GM12865 (cell line): ENCODE results near the gene TNFAIP2.

Experiments
- DNase-seq: peaks from one replicate; pipeline ENCODE4 v3.0.0; 2010; ENCODE audit warnings: low read depth
- H3K4me3 ChIP-seq: 2 replicates; pipeline ENCODE4 v1.5.1; 2011; ENCODE audit warnings: mild to moderate bottlenecking, low read depth, low read length, control low read depth
- CTCF ChIP-seq: IDR thresholded peaks from 2 replicates; pipeline ENCODE4 v1.5.1; 2011; ENCODE audit warnings: low read length, control low read depth, low read depth, inconsistent platforms; ENCODE audit not compliant: insufficient read depth; ENCODE audit errors: missing control alignments

Gene TNFAIP2

DNA sequence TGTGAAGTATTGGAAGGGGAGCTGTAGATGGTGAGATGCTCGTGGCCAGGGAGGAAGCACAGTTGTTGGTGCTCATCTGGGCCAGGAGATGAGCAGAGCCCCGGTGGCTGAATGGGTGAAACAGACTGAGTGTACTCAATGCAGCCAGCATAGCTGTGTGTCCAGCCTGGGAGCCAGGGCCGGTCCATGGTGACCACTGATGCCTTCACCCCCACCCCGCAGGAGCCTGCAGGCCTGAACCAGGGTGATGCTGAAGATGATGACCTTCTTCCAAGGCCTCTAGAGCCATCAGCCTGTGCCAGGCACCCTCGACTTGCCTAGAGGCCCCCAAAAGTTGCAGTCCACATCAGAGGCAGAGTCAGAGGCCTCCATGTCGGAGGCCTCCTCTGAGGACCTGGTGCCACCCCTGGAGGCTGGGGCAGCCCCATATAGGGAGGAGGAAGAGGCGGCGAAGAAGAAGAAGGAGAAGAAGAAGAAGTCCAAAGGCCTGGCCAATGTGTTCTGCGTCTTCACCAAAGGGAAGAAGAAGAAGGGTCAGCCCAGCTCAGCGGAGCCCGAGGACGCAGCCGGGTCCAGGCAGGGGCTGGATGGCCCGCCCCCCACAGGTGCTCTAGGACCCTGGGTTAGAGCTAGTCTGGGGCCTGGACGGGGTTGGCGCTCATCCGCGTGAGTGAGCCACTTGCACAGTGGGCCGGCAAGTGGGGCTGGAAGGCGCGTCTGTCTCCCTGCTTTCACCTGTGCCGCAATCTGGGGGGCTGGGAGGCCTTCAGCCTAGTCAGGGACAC, 3.0 kb downstream of the TNFAIP2 start:
- H3K4me3 ChIP-seq = no peak overlapping the region
- TF ChIP-seq CTCF = no peak
- no peak for DNase-seq

DNA sequence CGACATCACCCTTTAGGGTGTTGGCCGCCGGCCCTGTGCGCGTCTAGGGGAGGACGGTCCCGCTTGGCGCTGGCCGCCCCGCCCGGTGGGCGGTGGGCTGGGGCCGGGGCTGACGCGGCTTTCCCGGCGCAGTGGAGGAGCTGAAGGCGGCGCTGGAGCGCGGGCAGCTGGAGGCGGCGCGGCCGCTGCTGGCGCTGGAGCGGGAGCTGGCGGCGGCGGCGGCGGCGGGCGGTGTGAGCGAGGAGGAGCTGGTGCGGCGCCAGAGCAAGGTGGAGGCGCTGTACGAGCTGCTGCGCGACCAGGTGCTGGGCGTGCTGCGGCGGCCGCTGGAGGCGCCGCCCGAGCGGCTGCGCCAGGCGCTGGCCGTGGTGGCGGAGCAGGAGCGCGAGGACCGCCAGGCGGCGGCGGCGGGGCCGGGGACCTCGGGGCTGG, 3.6 kb downstream of the TNFAIP2 start:
- H3K4me3 ChIP-seq = no peak overlapping the region
- TF ChIP-seq CTCF = no peak
- no peak for DNase-seq

GRCh38 chr14:103127356-103127755, 4.1 kb downstream of the TNFAIP2 start:
- no peak for TF ChIP-seq CTCF
- H3K4me3 ChIP-seq = no peak overlapping the region
- no peak for DNase-seq

- no peak for TF ChIP-seq CTCF
- DNase-seq = no peak
- H3K4me3 ChIP-seq = no peak overlapping the region
Measured at GRCh38 chr14:103127861-103128598, 4.8 kb downstream of the TNFAIP2 start.

DNA sequence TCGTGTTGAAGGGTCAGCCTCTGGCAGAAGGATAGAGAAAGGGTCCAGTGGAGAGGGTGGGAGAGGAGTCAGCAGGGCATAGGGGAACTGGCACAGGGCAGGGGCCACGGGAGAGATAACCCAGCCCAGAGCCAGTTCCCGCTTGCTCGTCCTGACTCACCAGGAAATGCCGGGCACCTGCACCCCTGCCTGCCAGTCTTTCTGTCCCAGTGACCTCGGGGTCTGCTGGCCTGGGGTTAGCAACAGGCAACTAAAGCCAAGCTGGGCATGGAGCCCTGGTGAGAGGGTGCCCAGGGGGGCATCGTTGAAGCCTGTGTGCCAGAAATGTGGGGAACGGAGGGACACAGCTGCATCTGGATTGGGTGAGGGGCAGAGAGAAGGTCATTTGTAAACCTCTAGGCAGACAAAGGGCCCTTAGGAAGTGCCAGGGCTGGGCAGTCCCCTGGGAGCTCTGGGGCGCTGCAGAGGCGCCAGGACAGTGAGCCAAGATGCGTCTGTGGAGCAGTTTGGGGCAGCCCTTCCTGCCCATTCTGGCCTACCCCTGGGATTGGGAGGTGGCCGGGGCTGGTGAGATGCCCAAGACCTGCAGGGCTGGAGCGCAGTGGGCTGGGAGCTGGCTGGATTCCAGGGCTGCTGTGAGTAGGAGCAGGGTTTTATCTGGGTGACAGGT, 5.5 kb downstream of the TNFAIP2 start:
- no peak for DNase-seq
- TF ChIP-seq CTCF = no peak
- H3K4me3 ChIP-seq = no peak overlapping the region

DNA sequence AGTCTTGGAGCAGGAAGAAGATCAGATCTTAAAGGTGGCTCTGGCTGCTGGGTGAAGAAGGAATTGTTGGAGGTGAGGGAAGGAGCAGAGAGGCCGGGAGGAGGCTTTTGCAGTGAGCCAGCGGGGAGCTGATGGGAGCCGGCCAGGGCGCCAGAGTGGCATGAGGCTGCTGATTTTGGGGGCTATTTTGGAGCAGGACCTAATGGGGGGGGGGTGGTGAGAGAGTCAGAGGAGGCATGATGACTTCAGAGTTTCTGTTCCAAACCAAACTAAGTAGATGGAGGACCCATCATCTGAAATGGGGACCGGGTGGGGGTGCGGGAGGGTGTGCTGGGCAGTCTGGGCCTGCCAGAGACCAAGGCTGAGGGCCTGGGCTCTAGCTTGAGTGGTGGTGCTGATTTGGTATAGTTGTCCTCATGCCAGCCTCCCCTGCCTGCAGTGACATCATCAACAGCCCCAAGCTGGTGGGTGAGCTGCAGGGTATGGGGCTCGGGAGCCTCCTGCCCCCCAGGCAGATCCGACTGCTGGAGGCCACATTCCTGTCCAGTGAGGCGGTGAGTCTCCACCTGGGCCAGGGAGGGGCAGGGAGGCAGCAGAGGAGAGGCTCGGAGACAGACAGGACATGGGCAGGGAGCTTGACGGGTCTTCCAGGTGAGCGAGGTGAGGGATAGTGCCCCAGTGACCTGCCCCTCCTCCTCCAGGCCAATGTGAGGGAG, 6.2 kb downstream of the TNFAIP2 start:
- no peak for DNase-seq
- no peak overlapping the region for H3K4me3 ChIP-seq
- no peak for TF ChIP-seq CTCF
